Measurements from ENCODE around the gene TNFAIP2. TPM values are rescaled to one million over a fixed set of nuclear protein-coding genes. Genes with fewer than 3 reads are reported as not detected.

TNFAIP2 gene
- total RNA-seq, 1 experiment from 2014 or later: 157 TPM

DNA sequence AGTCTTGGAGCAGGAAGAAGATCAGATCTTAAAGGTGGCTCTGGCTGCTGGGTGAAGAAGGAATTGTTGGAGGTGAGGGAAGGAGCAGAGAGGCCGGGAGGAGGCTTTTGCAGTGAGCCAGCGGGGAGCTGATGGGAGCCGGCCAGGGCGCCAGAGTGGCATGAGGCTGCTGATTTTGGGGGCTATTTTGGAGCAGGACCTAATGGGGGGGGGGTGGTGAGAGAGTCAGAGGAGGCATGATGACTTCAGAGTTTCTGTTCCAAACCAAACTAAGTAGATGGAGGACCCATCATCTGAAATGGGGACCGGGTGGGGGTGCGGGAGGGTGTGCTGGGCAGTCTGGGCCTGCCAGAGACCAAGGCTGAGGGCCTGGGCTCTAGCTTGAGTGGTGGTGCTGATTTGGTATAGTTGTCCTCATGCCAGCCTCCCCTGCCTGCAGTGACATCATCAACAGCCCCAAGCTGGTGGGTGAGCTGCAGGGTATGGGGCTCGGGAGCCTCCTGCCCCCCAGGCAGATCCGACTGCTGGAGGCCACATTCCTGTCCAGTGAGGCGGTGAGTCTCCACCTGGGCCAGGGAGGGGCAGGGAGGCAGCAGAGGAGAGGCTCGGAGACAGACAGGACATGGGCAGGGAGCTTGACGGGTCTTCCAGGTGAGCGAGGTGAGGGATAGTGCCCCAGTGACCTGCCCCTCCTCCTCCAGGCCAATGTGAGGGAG is 6.2 kb downstream of the TNFAIP2 start:
- no peak for DNase-seq (ENCODE audit: low read depth)
- in situ Hi-C loops (cut with HindIII; ENCODE audit: low pct_unique_long_range_greater_than_20kb, low sequenced_read_pairs): no loop called here

DNA sequence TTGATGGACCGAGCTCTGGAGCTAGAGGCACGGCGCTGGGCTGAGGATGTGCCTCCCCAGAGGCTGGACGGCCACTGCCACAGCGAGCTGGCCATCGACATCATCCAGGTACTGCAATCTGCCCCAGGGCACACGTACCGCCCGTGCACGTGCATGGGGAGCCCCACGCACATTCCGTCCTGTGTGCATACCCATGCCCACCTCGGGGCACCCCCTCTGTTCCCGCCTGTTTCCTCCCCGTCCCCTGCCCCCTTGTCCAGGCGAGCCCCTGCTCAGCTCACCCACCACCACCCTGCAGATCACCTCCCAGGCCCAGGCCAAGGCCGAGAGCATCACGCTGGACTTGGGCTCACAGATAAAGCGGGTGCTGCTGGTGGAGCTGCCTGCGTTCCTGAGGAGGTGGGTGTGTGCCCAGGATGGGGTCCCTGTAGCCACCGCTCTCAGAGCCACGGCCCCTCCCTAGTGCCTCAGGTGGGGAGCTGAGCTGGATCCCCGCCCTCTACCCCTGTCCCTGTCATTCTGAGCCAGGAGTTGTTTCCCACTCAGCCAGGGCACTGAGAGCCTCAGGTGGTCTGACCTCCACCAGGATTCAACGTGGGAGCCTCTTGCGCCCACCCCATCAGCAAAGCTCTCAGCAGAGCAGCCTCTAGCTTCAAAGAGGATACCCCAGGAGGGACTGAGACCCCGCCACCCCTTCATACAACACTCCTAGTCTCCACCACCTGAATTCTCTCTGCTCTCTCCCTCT is 6.9 kb downstream of the TNFAIP2 start:
- in situ Hi-C loops (cut with HindIII; ENCODE audit: low pct_unique_long_range_greater_than_20kb, low sequenced_read_pairs): no loop called here
- DNase-seq (ENCODE audit: low read depth): no peak

DNA sequence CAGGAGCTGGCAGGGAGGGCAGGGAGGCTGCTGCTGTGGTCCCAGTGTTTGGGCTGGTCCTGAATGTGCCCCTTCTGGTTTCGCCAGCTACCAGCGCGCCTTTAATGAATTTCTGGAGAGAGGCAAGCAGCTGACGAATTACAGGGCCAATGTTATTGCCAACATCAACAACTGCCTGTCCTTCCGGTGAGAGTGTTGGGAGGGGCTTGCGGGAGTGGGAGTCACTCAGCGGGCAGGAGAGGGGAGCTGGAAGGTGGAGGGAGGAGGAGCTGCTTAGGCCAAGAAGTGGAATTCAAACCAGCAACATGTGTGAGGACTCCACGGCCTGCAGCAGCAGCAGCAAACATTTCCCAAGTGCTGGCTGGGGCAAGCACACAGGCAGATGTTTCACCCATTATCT is 7.7 kb downstream of the TNFAIP2 start:
- in situ Hi-C loops (cut with HindIII; ENCODE audit: low pct_unique_long_range_greater_than_20kb, low sequenced_read_pairs): no loop called here
- no peak for DNase-seq (ENCODE audit: low read depth)

DNA sequence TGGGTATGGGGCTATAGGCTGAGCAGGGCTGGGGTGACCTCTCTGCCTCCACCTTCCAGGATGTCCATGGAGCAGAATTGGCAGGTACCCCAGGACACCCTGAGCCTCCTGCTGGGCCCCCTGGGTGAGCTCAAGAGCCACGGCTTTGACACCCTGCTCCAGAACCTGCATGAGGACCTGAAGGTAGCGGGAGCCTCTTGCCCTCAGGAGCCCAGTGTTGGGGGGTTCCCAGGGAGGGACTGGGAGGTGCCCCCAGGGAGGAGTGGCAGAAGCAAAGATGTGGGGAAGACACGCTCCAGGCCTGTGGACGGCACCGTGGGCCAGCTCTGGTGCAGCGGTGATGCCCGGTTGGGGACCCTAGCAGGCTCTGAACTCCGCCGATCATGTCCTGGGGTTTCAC is 8.3 kb downstream of the TNFAIP2 start:
- in situ Hi-C loops (cut with HindIII; ENCODE audit: low pct_unique_long_range_greater_than_20kb, low sequenced_read_pairs): no loop called here
- DNase-seq (ENCODE audit: low read depth): no peak

DNA sequence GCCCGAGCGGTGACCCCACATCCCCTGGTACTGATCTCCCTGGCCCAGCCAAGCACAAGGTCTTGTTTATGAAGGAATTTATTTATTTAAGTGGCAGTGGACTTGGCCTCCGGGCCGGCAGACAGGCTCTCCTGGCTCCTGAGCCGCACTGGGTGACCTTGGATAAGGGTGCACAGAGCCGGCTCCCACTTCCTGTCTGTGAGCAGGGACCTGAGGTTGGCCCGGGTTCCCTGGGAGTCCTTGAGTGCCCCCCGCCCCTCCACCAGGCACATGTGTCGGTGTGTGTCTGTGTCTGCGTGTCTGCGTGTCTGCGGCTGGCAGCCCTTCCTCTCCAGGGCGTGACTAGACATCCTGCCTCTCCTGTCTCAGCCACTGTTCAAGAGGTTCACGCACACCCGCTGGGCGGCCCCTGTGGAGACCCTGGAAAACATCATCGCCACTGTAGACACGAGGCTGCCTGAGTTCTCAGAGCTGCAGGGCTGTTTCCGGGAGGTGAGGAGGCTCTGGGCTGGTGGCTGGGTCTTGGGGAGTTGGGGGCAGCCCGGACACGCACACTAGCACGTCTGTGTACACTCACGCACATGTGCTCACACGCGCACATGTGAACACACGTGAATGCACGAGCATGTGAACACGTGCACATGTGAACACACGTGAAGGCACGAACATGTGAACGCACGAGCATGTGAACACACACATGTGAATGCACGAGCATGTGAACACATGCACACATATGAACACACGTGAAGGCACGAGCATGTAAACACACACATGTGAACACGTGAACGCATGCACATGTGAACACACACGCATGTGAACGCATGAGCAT is 9.3 kb downstream of the TNFAIP2 start:
- in situ Hi-C loops (cut with HindIII; ENCODE audit: low pct_unique_long_range_greater_than_20kb, low sequenced_read_pairs): no loop called here
- DNase-seq (ENCODE audit: low read depth): no peak

DNA sequence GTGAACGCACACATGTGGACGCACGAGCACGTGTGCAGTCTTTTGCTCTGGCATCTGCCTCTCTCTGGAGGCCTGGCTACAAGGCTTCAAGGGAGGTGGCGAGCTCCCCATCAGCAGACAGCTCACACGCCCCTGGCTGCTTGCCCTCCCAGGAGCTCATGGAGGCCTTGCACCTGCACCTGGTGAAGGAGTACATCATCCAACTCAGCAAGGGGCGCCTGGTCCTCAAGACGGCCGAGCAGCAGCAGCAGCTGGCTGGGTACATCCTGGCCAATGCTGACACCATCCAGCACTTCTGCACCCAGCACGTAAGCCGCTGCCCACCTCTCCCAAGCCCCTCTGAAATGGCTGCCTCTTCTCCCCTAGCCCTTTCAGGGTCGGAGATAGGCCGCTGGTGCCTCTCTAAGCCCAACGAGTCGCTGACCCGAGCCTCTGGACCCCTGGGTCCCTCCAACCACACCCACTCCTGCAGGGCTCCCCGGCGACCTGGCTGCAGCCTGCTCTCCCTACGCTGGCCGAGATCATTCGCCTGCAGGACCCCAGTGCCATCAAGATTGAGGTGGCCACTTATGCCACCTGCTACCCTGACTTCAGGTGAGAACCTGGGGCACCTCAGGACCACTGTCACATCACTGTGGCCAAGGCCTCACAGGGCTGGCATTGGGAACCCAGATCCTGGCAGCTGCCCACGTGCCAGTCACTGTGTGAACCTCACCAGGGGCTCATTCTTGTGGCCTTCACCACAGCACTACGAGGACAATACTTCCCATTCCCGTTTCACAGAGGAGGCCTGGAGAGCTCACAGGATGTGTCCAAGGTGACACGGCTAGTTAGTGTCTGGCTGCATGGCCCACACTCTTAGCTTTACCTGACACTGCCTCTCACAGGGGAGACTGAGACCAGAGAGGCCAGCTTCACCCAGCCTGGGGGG is 10.2 kb downstream of the TNFAIP2 start:
- DNase-seq (ENCODE audit: low read depth): no peak
- in situ Hi-C loops (cut with HindIII; ENCODE audit: low pct_unique_long_range_greater_than_20kb, low sequenced_read_pairs): no loop called here

DNA sequence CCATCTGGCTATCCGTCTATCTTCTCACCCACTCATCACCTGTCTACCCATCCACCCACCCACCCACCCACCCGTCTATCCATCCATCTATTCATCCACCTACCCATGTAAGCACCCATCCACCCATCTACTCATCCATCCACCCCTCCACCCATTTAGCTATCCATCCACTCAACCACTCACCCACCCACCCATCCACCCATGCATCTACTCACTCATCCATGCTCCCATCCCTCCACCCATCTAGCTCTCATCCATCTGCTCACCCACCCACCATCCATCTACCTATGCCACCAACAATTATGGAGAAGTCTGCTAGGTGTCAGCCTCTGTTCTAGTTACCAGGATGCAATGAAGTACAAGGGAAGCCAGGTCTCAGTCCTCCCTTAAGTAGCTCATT is 11.1 kb downstream of the TNFAIP2 start:
- DNase-seq (ENCODE audit: low read depth): no peak
- in situ Hi-C loops (cut with HindIII; ENCODE audit: low pct_unique_long_range_greater_than_20kb, low sequenced_read_pairs): no loop called here

DNA sequence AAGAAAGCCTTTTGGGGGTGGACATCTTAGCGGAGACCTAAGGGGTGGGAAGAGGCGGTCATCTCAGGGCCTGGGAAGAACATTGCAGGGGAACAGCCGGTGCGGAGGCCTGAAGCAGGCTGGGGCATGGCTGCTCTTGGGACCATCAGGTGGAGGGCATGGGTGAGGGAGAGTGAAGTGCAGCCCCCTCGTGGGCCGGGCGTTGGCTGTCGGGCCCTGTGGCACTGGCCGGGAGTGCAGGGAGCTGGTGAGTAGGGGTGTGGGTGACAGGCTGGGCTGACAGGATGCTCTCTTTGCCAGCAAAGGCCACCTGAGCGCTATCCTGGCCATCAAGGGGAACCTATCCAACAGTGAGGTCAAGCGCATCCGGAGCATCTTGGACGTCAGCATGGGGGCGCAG is 11.7 kb downstream of the TNFAIP2 start:
- in situ Hi-C loops (cut with HindIII; ENCODE audit: low pct_unique_long_range_greater_than_20kb, low sequenced_read_pairs): no loop called here
- DNase-seq (ENCODE audit: low read depth): no peak

DNA sequence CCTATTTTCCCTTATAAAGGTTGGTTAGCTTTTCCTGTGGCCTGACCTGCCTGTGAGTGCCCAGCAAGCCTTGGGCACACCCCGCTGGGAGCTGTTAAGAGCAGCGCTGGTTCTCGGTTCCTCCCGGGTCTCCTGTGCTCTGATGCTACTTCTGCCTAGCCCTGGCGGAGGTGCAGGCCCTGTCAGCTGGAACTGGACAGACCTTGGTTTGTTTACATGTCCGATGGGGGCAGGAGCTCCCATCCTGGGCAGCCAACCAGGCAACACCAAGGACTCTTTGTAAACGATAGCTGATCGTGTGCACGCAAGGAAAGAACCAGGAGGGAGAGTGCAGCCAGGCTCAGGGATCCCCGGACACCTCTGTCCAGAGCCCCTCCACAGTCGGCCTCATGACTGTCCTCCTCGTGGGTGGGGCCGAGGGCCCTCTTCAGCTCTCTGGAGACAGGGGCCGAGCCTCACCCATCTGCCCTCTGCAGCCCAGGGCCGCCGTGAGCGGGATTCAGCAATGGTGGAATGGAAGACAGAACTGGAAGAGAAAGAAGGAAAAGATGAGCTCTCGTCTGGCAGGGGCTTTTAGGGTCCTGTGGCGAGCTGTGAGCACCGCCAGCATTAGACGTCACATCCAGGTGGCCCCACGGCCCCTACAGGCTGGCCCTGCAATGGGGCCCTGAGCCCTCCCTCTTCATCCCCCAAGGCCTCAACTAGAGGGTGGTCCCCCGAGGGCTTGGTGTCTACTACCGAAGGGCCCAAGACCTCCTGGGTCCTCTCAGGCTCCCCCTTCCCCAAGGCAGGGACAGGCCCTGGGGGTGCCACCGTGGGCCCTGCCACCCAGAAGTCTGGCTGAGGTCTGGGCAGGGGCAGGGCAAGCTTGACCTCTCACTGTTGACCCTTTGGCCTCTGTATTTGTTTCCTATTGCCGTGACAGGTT is 12.3 kb downstream of the TNFAIP2 start:
- in situ Hi-C loops (cut with HindIII; ENCODE audit: low pct_unique_long_range_greater_than_20kb, low sequenced_read_pairs): no loop called here
- DNase-seq (ENCODE audit: low read depth): no peak

DNA sequence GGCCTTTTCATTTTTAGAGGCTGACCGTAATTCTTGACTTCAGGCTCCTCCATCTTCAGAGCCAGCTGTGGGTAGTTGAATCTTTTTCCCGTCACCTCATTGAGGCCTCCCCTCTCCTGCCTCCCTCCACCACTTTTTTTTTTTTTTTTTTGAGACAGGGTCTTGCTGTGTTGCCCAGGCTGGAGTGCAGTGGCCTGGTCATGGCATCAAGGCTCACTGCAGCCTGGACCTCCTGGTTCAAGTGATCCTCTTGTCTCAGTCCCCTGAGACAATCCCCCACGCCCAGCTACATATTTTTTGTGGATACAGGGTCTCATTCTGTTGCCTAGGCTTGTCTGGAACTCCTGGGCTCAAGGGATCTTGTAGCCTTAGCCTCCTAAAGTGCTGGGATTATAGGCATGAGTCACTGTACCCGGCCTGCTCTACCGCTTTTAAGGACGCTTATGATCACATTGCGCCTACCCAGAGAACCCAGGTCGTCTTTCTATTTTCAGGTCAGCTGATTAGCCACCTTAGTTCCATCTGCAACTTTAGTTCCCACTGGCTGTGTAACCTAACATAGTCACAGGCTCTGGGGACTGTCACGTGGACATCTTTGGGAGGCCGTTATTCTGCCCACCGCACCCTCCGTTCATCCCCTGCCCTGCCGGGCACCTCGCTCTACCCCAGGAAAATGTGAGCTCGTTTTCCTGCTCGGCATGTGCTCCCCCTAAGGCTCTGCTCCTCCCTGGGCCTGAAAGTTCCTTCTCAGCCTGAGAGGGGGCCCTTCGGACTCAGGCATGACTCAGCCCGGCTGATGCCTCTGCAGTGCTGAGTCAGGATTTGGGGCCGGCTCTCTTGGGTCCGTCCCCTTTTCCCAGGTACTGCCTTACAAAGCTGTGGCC is 13.4 kb downstream of the TNFAIP2 start:
- DNase-seq (ENCODE audit: low read depth): peak; percentile 66
- in situ Hi-C loops (cut with HindIII; ENCODE audit: low pct_unique_long_range_greater_than_20kb, low sequenced_read_pairs): no loop called here

DNA sequence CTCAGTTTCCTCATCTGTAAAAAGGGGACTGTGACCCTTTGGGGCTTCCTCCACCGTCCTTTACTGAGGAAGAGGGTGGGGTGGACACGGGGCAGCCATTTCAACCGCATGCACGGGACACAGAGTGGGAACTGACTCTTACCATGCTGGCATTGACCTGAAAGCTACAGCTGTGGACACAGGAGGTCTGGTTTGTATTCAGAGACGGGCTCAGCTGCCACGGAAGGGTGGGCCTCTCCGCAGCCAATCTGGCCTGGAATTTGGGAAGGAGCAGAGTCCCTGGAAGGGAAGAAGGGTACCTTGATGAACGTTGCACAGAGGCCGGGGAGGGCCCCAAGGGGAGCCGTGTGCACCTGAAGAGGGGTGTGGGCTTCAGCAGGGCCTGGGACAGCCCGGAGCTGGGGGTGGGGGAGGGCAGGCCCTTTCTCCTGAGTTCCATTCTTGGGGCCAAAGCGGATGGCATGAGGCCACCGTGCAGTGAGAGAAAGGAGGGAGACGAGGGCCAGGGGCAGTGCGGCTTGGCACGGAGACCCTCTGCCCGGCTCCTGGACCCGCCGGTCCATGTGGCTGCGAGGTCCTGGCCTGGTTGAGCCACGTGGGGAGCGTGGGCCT is 14.5 kb downstream of the TNFAIP2 start:
- DNase-seq (ENCODE audit: low read depth): no peak
- in situ Hi-C loops (cut with HindIII; ENCODE audit: low pct_unique_long_range_greater_than_20kb, low sequenced_read_pairs): no loop called here

DNA sequence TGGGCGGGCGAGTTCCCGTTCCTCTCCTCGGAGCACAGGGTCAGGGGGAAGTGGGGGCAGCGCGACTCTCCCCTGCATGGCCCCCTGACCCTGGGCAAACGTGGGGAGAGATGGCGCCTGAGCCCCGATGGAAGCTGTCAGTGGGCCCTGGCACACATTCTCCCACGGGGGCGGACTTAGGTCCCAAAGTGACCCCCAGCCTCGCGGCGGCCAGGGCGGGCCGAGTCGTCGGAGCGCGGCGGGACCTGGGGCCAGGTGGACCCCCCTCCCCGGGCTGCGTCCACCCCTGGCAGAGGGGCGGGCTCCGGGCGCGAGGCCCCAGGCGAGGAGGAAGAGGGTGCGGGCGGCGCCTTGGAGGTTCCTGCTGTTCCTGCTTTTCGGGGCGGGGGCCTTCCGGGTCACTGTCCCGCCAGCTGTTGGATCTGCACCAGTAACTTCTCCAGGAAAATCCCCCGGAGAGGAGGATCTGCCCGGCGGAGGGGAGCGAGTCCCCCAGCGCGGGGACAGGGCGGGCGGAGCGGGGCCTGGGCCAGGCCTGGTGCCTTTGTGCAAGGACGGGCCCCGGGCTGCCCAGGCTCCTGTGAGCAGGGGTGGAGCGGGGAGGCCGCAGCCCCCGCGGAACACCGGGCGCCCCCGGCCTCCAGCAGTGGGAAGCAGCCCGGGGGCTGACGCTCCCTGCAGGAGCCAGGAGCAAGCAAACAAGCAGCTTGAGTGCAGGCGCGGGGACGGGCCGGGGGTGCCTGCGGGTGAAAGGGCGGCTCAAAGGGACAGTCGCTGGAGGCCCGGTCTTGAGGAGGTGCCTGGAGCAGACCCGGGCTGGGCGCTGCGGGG is 15.3 kb downstream of the TNFAIP2 start:
- no peak for DNase-seq (ENCODE audit: low read depth)
- in situ Hi-C loops (cut with HindIII; ENCODE audit: low pct_unique_long_range_greater_than_20kb, low sequenced_read_pairs): no loop called here

DNA sequence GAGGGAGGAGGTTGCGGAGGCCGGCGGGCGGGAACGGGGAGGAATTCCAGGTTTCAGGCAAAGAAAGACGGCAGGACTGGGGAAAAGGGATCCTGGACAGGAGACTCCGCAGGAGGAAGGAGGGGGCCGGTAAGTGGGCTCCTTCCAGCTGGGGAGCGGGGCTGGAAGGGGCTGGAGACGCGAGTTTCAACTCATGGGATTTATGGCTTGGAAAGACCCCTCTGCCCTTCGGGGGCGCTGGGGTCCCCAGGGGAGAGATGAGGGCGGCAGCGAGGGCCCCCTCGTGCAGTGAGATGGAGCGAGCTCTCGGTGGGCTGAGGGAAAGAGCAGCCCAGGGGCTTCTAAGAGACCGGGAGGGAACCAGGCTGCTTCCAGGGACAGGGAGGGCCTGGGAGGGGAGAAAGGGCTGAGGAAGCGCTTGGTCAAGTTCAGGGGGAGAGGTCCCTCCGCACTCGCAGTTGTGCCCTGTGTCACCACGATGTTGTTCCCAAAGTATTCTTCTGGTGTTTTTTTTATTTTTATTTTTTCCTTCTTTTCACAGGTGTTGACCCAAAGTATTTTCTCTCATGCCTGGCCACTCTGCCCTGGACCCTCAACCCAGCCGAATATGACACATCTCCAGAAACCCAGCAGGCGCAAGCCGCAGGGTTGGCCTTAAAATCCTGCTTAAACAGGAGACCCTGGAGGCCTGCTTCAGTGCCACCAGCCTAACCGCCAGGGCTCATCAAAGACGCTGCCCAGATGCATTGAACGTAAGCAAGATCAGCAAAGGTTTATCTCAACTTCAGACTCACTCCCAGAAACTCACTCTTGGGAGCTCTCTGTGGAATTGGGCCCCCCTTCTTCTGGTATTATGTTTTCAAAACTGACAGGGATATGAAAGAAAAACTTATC is 16.1 kb downstream of the TNFAIP2 start:
- no peak for DNase-seq (ENCODE audit: low read depth)
- in situ Hi-C loops (cut with HindIII; ENCODE audit: low pct_unique_long_range_greater_than_20kb, low sequenced_read_pairs): no loop called here

All from Caki2 (cell line).